Right kidney (tissue), 1 donor: ENCODE results near the gene EHD4.

Experiments used
- DNase-seq: peaks from one replicate; pipeline ENCODE4 v3.0.0-alpha.2; 2016

Gene EHD4

DNA sequence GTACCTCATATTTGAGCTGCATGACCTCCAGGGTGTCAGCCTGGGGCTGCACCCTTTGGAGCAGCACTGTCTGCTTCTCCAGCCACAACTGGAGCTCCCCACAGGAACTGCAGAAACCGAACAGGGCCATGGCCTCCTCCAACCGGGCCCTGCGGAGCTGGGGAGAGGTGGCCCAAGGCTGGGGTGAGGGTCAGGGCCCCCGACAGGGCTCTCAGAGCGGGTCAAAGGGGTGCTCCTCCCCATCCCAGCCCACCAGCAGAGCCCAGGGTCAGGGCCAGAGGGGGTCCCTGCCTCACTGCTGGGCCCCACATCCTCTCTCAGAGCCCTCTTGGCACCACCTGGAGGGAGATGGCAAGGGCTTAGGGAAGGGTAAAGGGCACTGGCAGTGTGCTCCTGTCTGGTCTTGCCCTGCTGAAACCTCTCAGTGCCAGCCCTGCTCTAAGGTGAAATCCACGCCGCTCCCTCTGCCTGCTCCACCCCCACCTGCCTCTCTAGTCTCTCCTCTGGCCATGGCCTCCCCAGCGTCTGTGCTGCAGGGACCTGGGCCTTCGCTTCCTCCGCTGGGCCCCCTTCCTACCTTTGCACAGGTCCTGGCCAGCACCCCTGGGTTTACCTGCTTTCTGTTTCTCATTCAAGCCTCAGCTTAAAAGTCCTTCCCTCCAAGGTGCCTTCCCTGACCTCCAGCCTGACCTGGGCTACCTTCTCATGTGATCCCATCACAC is 92.0 kb downstream of the EHD4 start:
- no peak for DNase-seq

- no peak for DNase-seq
These were observed 93.0 kb downstream of the EHD4 start for GRCh38 chr15:41879321-41879845.

- DNase-seq: no peak
These were observed 94.0 kb downstream of the EHD4 start for GRCh38 chr15:41878355-41878699.

- no peak for DNase-seq
These were observed 94.6 kb downstream of the EHD4 start for GRCh38 chr15:41877631-41878354.

DNA sequence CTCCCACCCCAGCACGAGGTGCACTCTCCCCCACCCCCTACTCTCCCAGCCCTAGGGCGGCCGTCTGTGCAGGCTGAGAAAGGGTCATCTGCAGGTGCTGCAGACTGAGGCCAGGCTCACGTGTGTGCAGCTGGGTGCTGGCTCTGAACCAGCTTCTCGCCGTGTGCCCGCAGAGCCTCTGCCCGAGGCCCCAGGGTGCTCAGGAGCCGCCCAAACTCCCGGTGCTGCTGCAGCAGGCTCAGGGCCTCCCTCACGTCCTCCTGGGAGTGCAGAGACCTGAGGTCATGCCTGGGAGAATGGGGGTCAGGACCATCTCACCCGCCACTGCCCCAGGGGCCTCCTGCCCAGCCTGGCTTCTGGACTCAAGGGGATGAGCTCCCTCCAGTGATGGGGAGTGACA is 95.7 kb downstream of the EHD4 start:
- DNase-seq: no peak

GRCh38 chr15:41876007-41876406 is 96.3 kb downstream of the EHD4 start:
- no peak for DNase-seq

- no peak for DNase-seq
These were observed 97.6 kb downstream of the EHD4 start for GRCh38 chr15:41874736-41875135.

DNA sequence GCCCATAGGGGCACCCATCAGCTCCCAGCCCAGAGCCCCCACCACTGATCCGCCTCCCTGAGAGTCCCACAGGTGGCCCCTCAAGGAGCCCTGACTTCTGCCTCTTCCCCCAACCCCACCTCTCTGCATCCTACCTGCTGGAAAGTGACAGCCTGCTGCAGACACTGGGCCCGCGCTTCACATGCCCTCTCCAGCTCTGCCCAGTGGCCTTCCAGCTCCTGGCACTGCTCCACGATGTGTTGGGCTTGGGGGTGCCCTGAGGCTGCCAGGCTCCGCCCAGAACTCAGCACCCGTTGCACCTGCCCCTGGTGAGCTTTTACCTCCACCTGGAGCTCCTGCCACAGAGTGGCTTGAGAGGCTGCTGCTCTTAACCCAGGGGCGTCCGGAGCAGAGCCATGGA is 98.6 kb downstream of the EHD4 start:
- DNase-seq: no peak

GRCh38 chr15:41872166-41872747 is 100.1 kb downstream of the EHD4 start:
- no peak for DNase-seq

DNA sequence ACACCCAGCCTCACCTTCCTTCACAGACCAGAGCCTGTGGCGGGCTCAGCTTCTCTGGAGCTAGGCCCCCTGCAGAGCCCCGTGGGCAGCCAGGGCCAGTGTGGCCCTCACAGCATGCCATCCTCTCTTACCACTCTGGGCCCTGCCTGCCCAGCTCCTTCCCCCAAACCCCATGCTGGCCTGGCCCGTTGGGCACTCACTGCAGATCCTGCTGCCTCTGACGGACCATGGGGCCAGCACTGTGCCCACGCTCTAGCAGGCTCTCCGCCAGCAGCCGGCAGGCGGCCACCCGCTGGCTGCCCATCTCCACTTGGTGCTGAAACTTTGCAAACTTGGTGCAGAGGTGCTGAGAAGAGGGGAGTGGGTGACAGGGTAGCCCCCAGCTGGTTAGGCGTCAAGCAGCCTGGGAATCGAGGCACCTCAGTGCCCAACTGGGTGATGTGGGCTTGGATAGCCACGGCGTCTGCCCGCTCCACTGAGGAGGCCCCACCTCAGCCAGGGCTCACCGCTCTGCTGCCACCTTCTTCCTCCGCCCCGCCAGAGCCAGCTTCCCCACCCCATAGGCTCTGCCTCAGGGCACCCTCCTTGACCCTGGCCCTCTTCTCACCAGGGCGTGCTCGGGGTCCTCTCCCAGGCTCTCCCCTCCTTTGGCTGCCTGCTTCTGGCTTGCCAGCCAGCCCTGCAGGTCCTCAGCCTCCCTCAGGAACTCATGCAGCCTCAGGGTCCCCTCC is 101.0 kb downstream of the EHD4 start:
- no peak for DNase-seq

DNA sequence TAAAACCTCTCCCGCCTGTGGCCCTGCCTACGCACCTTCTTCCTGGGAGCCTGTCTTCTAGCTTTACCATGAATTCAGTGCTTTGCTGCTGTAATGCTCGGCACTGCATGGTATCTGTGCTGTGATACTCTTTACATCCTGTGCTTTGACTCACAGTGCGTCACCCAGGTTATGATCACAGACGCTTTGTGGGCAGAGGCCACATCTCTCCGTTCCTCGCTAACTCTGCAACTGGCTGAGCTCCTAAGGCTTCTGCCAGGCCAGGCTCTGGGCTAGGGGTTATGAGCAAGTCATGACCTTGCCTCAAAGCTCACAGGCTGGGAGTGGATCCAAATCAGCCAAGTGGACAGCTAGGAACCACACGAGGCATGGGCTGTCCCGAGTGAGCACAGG is 101.7 kb downstream of the EHD4 start:
- DNase-seq: no peak

DNA sequence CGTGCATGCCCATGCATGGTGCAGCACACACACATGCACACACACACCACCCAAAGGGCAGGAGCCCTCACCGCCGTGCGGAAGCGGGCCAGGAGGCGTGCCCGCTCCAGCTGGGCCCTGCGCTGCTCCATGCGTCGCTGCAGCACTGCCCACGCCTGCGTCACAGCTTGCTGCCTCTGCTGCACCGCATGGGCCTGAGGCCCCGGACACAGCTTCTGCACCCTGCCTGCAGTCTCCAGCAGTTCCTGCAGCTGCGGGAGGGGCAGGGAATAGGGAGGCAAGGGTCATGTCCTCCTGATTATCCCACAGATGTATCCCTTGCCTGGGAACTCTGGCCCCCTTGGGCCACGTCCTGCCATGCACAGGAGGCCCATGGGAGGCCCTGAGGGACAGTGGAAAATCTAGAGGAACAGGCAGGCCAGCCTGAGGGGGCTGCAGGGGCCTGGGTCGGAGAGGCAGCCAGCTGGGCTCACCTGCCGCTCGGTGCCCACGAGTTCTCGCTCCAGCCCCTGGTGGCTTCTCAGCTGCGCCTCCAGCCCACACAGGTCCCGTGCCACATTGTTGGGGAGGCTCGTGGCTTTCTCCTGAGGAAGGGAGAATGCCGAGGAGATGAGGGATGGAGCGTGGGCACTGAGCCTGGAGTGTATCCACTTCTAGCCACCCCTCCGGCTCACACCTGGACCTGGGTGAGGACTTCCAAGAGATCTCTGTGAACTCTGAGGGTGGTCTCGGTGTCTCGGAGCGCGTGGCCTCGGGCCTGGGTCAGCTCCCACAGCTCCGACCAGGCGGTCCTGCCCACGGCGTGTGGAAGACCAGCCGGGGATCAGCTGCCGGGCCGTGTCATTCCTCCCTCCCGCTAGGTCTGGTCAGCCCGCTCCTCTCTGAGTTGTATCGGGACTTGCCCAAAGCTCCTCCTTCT is 102.3 kb downstream of the EHD4 start:
- DNase-seq: no peak

GRCh38 chr15:41868321-41868720 is 104.0 kb downstream of the EHD4 start:
- DNase-seq: no peak

DNA sequence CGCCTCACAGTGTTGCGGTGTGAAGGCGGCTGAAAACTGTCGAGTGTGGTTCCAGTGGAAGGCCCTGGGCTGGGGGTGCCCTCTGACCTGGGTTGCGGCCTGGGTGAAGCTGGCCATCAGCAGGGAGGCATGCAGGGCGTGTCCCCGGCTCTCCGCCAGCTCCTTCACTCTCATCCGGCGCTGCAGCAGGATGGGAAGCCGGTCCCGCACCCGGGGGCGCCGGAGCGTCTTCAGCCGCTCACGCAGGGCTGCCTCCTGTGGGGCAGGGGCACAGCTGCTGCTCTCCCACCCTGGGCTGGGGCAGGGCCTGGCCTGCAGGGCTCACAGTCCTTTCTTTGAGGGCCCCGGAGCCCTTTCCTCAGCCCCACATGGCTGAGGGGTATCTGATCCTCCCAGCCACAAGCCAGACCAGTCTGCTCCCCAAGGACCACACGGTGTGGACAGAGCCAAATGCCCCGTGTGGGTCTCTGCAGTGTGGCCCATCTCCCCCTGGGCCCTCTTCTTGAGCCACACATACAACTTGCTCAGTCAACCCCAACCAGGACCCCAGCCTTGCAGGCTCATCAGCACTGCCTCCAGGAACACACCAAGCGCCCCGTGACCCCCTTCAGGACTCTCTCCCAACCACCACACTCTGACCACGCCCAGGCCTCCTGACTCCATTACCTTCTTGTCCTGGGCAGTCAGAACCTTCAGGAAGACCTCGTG is 105.3 kb downstream of the EHD4 start:
- no peak for DNase-seq

DNA sequence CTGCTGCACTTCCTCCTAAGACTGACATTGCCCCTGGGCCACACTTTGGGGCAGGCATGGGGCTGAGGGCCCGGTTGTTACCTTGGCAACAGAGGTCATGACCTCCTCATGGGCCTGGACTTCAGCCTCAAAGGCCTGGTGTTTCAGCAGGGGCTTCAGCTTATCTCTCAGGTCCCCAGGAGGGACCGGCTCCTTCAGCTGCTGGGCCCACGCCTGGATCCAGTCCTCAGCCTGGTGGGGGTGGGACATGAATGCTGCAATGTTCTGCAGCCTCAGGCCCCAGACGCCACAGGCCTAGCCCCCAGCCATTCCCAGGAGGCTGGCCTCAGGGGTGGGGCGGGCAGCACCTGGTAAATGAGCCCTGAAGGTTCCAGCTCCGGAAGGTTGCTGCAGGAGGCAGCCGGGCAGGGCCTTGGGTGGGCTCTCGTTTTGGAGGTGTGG is 106.1 kb downstream of the EHD4 start:
- DNase-seq: no peak

DNA sequence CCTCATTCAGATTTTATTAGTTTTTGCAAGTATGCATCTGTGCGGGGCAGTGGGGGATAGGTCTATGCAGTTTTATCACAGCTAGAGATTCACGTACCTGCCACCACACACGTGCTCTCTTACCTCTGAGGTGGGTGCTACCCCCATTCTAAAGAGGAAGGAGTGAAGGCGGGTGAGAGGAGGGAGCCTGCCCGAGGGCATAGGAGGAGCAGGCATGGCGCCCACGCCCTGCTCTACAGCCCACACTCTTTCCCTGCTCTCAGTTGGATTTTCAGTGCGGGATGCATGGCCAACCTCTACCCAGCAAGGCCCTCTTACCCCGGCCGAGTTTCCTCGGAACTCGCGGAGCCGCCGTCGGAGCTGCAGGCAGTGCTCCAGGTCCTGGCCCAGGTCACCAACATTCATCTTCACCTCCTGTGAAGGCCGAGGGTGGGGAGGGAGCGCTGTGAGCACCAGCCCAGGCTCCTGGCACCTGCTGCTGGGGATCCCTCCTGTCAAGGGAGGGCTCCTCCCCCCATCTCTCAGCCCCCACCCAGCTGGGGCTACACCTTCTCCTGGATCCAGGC is 106.8 kb downstream of the EHD4 start:
- no peak for DNase-seq

DNA sequence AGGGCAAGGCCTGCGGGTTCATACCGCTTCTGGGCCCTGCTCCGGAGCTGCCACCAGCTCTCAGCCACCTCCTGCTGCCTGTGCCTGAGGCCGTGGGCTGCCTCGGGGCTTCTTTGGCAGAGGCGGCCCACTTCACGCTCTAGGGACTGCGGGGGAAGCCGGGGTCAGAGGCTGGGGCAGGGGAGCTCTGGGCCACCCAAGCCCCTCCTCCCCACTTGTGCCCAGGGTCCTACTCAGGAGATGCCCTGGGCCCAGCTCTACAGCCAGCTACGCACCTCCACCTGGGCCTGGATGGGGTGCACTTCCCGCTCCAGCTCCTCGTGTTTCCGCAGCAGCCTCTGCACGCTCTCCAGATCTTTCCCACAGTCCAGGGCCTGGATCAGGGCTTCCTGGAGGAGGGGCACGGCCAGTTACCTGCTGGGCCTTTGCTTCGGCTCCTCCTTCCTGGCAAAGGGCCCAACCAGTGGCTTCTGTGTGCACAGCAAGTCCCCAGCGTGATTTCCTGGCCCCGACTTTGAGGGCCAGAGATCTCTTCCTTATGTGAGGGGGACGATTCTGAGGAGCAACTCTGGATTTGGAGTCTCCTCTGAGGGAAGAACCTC is 109.7 kb downstream of the EHD4 start:
- DNase-seq: no peak

GRCh38 chr15:41861736-41862356 is 110.5 kb downstream of the EHD4 start:
- DNase-seq: no peak

DNA sequence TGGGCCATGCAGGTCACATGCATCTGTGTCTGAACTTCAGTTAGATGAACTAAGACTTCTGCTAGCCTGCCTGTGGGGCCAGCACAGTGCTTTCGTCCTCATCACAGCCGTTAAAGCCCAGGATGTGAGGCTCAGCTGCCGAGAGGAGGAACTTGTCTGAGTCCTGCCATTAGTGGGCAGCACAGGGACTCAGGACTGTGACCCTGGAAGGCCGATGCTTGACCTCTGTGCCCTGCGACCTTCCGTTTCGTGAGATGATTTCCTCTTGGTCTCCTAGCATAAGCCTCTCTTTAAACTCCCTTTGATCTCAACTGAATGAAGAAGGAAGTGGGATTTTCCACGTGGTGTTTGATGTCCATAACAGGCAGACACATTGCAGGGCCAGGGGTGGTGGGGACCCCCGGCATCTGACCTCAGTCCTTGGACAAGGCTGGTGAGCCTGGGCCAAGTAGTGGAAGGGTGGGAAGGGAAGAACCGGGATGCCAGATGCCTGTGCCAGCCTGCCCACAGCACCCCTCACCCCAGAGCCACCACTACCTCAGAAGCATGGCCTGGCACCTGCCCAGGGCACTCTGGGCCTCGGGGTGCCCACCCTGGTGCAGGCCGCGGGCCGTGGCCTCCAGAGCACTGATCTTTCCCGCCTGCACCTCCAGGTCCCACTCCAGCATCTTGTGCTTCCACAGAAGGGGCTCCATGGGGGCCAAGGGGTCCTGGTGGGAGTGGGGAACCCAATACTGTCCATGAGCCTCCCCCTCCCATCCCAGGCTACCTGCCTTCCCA is 112.1 kb downstream of the EHD4 start:
- no peak for DNase-seq
